Adrenal gland (tissue), 12 donors: ENCODE results near the gene IQGAP3. TPM values are rescaled to one million over a fixed set of nuclear protein-coding genes. Genes with fewer than 3 reads are reported as not detected.

ENCODE experiments used
- DNase-seq, 7 donors: peaks; one replicate each; pipeline ENCODE4 v3.0.0-alpha.2; 2019 to 2020
- H3K27ac ChIP-seq, 5 donors: fragments of 200-600 bp; sonication (generic) in 4 of 5; 1 replicate in 3 of 5; 2 replicates in 2 of 5; pipeline versions ENCODE4 v1.5.1 to v1.8.0; 2016 to 2020; ENCODE audit warnings: mild to moderate bottlenecking in 1 of 5
- H3K27me3 ChIP-seq: fragments of 200-600 bp; 2 replicates; pipeline ENCODE4 v1.8.0; 2021
- H3K36me3 ChIP-seq, 2 donors: fragments of 200-600 bp; replicated peaks in 1 of 2; 1 replicate in 1 of 2; 2 replicates in 1 of 2; pipeline versions ENCODE4 v1.5.1 to v1.8.0; 2018 to 2022
- H3K4me1 ChIP-seq, 2 donors: fragments of 200-600 bp; replicated peaks in 1 of 2; 1 replicate in 1 of 2; 2 replicates in 1 of 2; pipeline versions ENCODE4 v1.5.1 to v1.8.0; 2018 to 2021
- H3K4me3 ChIP-seq, 4 donors: fragments of 200-600 bp; sonication (generic) in 3 of 4; one replicate each; pipeline ENCODE4 v1.5.1; 2016 to 2018
- H3K9me3 ChIP-seq, 3 donors: fragments of 200-600 bp; sonication (generic) in 1 of 3; replicated peaks in 1 of 3; 1 replicate in 2 of 3; 2 replicates in 1 of 3; pipeline versions ENCODE4 v1.5.1 to v1.8.0; 2016 to 2021
- CTCF ChIP-seq, 6 experiments: fragments of 450-650 bp in 4 of 6; fragments of 200-600 bp in 2 of 6; sonication (generic) in 1 of 6; IDR thresholded peaks; 1 replicate in 5 of 6; 2 replicates in 1 of 6; pipeline versions ENCODE4 v1.5.1 to v1.8.0; 2016 to 2021; ENCODE audit warnings: antibody characterized with exemption in 6 of 6, mild to moderate bottlenecking in 2 of 6, moderate library complexity in 1 of 6
- POLR2A ChIP-seq, 2 donors: fragments of 450-650 bp; IDR thresholded peaks; one replicate each; pipeline ENCODE4 v1.6.1; 2017; ENCODE audit warnings: antibody characterized with exemption in 2 of 2, mild to moderate bottlenecking in 2 of 2, moderate library complexity in 1 of 2
- WGBS, 4 donors: extraction: QIAGEN DNeasy Blood & Tissue Kit in 2 of 4; methylation state at CpG; one replicate each; pipeline versions ENCODE4 v1.1.5 to v1.1.7; 2013 to 2017; 5-methylcytosine and 5-hydroxymethylcytosine counted together
- intact Hi-C, 2 donors: fragments of 100-400 bp; cut with DNase I; formaldehyde crosslinking; loops; one replicate each; pipeline versions ENCODE4 v1.14.1 to v1.15.0; 2022 to 2023
- polyA plus RNA-seq, 3 donors: library from polyadenylated mRNA; stranded (reverse); fragments of 200-250 nt in 2 of 3; fragments of 350-450 nt in 1 of 3; fragmentation: Illumina TruSeq in 1 of 3; extraction: RNeasy Lipid Tissue Mini Kit (QIAGEN cat#74804) in 1 of 3; gene quantifications; one replicate each; pipeline ENCODE4 v1.2.3, GENCODE V29; 2013 to 2014
- total RNA-seq, 9 donors: library from RNA; depleted of rRNA in 4 of 9; stranded (reverse); fragments of >200 nt in 4 of 9; fragments of 120-200 nt in 1 of 9; fragmentation: NEBNext Ultra II Directional in 1 of 9; extraction: Animal tissue kit (Norgen Biotek cat#: 25700) in 1 of 9; gene quantifications; one replicate each; pipeline versions ENCODE4 v1.1.0 to v1.2.4, GENCODE V29; 2013 to 2023
- donor health status: healthy with polysubstance abuse.
- donor health status: Bipolar disorder and iron deficiency.
- donor health status: DM: yes; HTN: yes; CAD: no.
- donor health status: DM: no; HTN: no; CAD: no.
- donor health status: DM: no; HTN: no; CAD: no.
- donor health status: DM: yes; HTN: yes; CAD: no.

IQGAP3 gene
- total and polyA plus RNA-seq, 12 donors = 0.16 to 5.3 (median 0.80) TPM

- H3K4me1 ChIP-seq = no peaks in the 10 kb centered on the region
- H3K4me3 ChIP-seq = no peak overlapping the region
- WGBS, 4 donors = 93 to 100% (median 98%) methylated on average over 3 of the region's 3 CpGs
- intact Hi-C loops = no loop called here
- TF ChIP-seq POLR2A (IDR thresholded peaks at IDR 0.05) (no peak), CTCF (IDR thresholded peaks at IDR 0.05) (no peak)
- DNase-seq = no peak
- no peak overlapping the region for H3K27ac ChIP-seq
- H3K27me3 ChIP-seq = no peaks in the 10 kb centered on the region
- H3K9me3 ChIP-seq = no peaks in the 10 kb centered on the region
- no peaks in the 10 kb centered on the region for H3K36me3 ChIP-seq
Measured at GRCh38 chr1:156544592-156545102, 27.7 kb downstream of the IQGAP3 start.

- 75 to 95% (median 83%) methylated on average over 1 of the region's 1 CpG for WGBS, 4 donors
- H3K4me3 ChIP-seq = no peak overlapping the region
- intact Hi-C loops = no loop called here
Measured at GRCh38 chr1:156543066-156543465, 29.3 kb downstream of the IQGAP3 start.

GRCh38 chr1:156540955-156541354, 31.4 kb downstream of the IQGAP3 start:
- Histone ChIP-seq H3K27ac (no peak overlapping the region), H3K27me3 (no peaks in the 10 kb centered on the region), H3K36me3 (no peaks in the 10 kb centered on the region), H3K4me3 (no peak overlapping the region), H3K4me1 (no peaks in the 10 kb centered on the region), H3K9me3 (no peaks in the 10 kb centered on the region)
- intact Hi-C loops = no loop called here
- 92 to 100% (median 98%) methylated on average over 2 of the region's 2 CpGs for WGBS, 4 donors
- peak in 3 of 7 donors; percentile 39 to 46 (median 41) for DNase-seq
- TF ChIP-seq CTCF (IDR thresholded peaks at IDR 0.05) (no peak), POLR2A (IDR thresholded peaks at IDR 0.05) (no peak)

More at GRCh38 chr1:156543066-156543465, 29.3 kb downstream of the IQGAP3 start:
- Histone ChIP-seq H3K4me1 (no peaks in the 10 kb centered on the region), H3K9me3 (no peaks in the 10 kb centered on the region), H3K27ac (no peak overlapping the region), H3K27me3 (no peaks in the 10 kb centered on the region), H3K36me3 (no peaks in the 10 kb centered on the region)
- no peak for TF ChIP-seq CTCF (IDR thresholded peaks at IDR 0.05)
- TF ChIP-seq POLR2A (IDR thresholded peaks at IDR 0.05) = no peak
- DNase-seq = no peak

- Histone ChIP-seq H3K36me3 (no peaks in the 10 kb centered on the region), H3K9me3 (no peaks in the 10 kb centered on the region), H3K4me1 (no peaks in the 10 kb centered on the region), H3K27me3 (no peaks in the 10 kb centered on the region), H3K4me3 (no peak overlapping the region), H3K27ac (no peak overlapping the region)
- no peak for TF ChIP-seq POLR2A (IDR thresholded peaks at IDR 0.05)
- no peak for TF ChIP-seq CTCF (IDR thresholded peaks at IDR 0.05)
- DNase-seq = no peak
- WGBS, 4 donors = 76 to 91% (median 81%) methylated on average over 3 to 4 of the region's 4 CpGs
- intact Hi-C loops = no loop called here
Measured at GRCh38 chr1:156539818-156540355, 32.5 kb downstream of the IQGAP3 start.
